ENCODE data around the gene ALAS1. TPM values are rescaled to one million over a fixed set of nuclear protein-coding genes. Genes with fewer than 3 reads are reported as not detected.

The ALAS1 gene
- total and polyA plus RNA-seq, 9 of the 15 experiments (the other 6 are each of a cell fraction or from before 2014, with no cell fraction given): 21.4 to 49.5 (median 34.4) TPM

- in situ Hi-C loops (cut with MboI): no loop called here
- POLR2A ChIA-PET: interaction anchor here (0.6 to 1.9 kb wide), 6 partner anchors 8 to 15 kb away, joined by 3 to 5 read pairs (median 3); no protein-coding TSS in a partner anchor
- FAIRE-seq: no peak
Measured at GRCh38 chr3:52162250-52162872, 35.6 kb upstream of the ALAS1 start.

DNA sequence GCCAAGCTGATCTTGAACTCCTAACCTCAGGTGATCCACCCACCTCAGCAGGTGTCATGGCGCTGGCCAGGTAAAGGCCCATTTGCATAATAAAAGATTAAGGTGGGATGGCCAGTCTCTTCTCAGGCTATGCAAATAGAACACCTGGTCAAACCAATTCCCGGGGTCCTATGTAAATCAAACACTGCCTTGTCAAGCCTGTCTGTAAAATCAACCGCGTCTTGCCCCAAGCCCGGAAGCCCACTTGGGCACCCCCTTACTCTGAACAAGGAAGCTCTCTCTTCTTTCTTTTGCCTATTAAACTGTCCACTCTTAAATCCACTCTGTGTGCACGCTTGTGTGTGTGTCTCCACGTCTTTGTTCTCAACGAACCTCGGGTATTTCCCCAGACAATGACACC, 30.7 kb upstream of the ALAS1 start:
- Histone ChIP-seq H3K4me1 (replicated peaks in 1 of 2; ENCODE audit: control insufficient read depth in 2 of 2, insufficient read depth in 2 of 2, low read length in 2 of 2) (peaks cover 8% of the 10 kb centered on the region in 2 experiments; a peak in 4 of 5 replicates), H3K9me3 (replicated peaks; ENCODE audit: control insufficient read depth, insufficient read depth, low read depth, low read length) (no peaks in the 10 kb centered on the region), H3K27ac (ENCODE audit: extremely low read depth, low read depth, low read length) (no peak overlapping the region), H3K27me3 (ENCODE audit: control insufficient read depth in 2 of 2, insufficient read depth in 2 of 2, low read length in 2 of 2) (no peaks in the 10 kb centered on the region), H3K4me3 (no peak overlapping the region), H2AFZ (ENCODE audit: low read depth, low read length) (0 out of 2 replicates have a peak overlapping the region, but pooled peaks have one; percentile 51), H3K36me3 (ENCODE audit: control insufficient read depth, insufficient read depth, low read length) (no peaks in the 10 kb centered on the region), H3K9ac (ENCODE audit: insufficient read depth in 1 of 2, low read depth in 2 of 2, low read length in 2 of 2) (no peak overlapping the region), H4K20me1 (replicated peaks; ENCODE audit: control insufficient read depth, insufficient read depth, low read length) (no peaks in the 10 kb centered on the region), H3K9me1 (ENCODE audit: control insufficient read depth, insufficient read depth, low read length) (no peaks in the 10 kb centered on the region), H3K4me2 (ENCODE audit: insufficient read depth, low read length) (no peak overlapping the region), H3K79me2 (ENCODE audit: control insufficient read depth, insufficient read depth, low read length) (no peaks in the 10 kb centered on the region)
- WGBS (ENCODE audit: insufficient coverage, low coverage, missing lambda C conversion rate): 32% methylated on average over 8 of the region's 9 CpGs
- no peak for ATAC-seq
- intact Hi-C loops (cut with micrococcal nuclease) (no loop called here), in situ Hi-C loops (cut with MboI) (no loop called here)
- BruUV-seq (replicated peaks): no TSS peak
- no peak for TF ChIP-seq GMEB1 (CRISPR knock-in tag; IDR thresholded peaks at IDR 0.05)
- TF ChIP-seq ZNF668 (CRISPR knock-in tag; IDR thresholded peaks at IDR 0.05): no peak
- no peak for TF ChIP-seq ZNF830 (CRISPR knock-in tag; IDR thresholded peaks at IDR 0.05)
- no peak for TF ChIP-seq ZNF436 (CRISPR knock-in tag; IDR thresholded peaks at IDR 0.05)
- TF ChIP-seq, protein P1, sequence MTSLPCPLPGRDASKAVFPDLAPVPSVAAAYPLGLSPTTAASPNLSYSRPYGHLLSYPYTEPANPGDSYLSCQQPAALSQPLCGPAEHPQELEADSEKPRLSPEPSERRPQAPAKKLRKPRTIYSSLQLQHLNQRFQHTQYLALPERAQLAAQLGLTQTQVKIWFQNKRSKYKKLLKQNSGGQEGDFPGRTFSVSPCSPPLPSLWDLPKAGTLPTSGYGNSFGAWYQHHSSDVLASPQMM (CRISPR knock-in tag; IDR thresholded peaks at IDR 0.05): no peak
- TF ChIP-seq ARID2 (IDR thresholded peaks at IDR 0.05): no peak
- no peak for TF ChIP-seq NBN (IDR thresholded peaks at IDR 0.05; ENCODE audit: low read depth)
- DNase-seq (ENCODE audit: extremely low read depth in 1 of 4, low spot score in 3 of 4): no peak
- ChIA-PET POLR2A (interaction anchor here (1.4 kb wide), 1 partner anchor 12 kb away, joined by 3 read pairs; no protein-coding TSS in a partner anchor), CTCF (ENCODE audit: low intra/inter-chr PET ratio) (no interaction called here)
- no peak for FAIRE-seq

More at GRCh38 chr3:52162250-52162872, 35.6 kb upstream of the ALAS1 start:
- Histone ChIP-seq H3K36me3 (ENCODE audit: control insufficient read depth, insufficient read depth, low read length) (no peaks in the 10 kb centered on the region), H3K9me3 (replicated peaks; ENCODE audit: control insufficient read depth, insufficient read depth, low read depth, low read length) (no peaks in the 10 kb centered on the region), H3K79me2 (ENCODE audit: control insufficient read depth, insufficient read depth, low read length) (no peaks in the 10 kb centered on the region), H2AFZ (ENCODE audit: low read depth, low read length) (no peak overlapping the region), H3K27ac (ENCODE audit: extremely low read depth, low read depth, low read length) (no peak overlapping the region), H3K4me3 (no peak overlapping the region), H3K4me1 (replicated peaks in 1 of 2; ENCODE audit: control insufficient read depth in 2 of 2, insufficient read depth in 2 of 2, low read length in 2 of 2) (peaks cover 0 to 7% of the 10 kb centered on the region in 2 experiments; a peak in 2 of 5 replicates), H3K27me3 (ENCODE audit: control insufficient read depth in 2 of 2, insufficient read depth in 2 of 2, low read length in 2 of 2) (no peaks in the 10 kb centered on the region), H4K20me1 (replicated peaks; ENCODE audit: control insufficient read depth, insufficient read depth, low read length) (no peaks in the 10 kb centered on the region), H3K9me1 (ENCODE audit: control insufficient read depth, insufficient read depth, low read length) (no peaks in the 10 kb centered on the region), H3K4me2 (ENCODE audit: insufficient read depth, low read length) (no peak overlapping the region), H3K9ac (ENCODE audit: insufficient read depth in 1 of 2, low read depth in 2 of 2, low read length in 2 of 2) (peak overlapping the region in 1 of 2 experiments; percentile 64; a peak in 1 of 4 replicates)
- TF ChIP-seq NBN (IDR thresholded peaks at IDR 0.05; ENCODE audit: low read depth) (no peak), KLF1 (tag; IDR thresholded peaks at IDR 0.05) (no peak), TGIF2 (CRISPR knock-in tag; IDR thresholded peaks at IDR 0.05) (no peak), TBP (optimal IDR thresholded peaks at IDR 0.05; ENCODE audit: low read depth, low read length) (no peak), ZNF75A (CRISPR knock-in tag; IDR thresholded peaks at IDR 0.05) (no peak), BMI1 (IDR thresholded peaks at IDR 0.05; ENCODE audit: low read length) (no peak), CHD4 (IDR thresholded peaks at IDR 0.05; ENCODE audit: insufficient read depth, insufficient replicate concordance, low read depth, low read length, poor library complexity, severe bottlenecking) (no peak), NFXL1 (CRISPR knock-in tag; IDR thresholded peaks at IDR 0.05) (no peak), SMARCB1 (IDR thresholded peaks at IDR 0.05; ENCODE audit: insufficient read length, low read depth) (no peak)
- 79% methylated on average over 6 of the region's 7 CpGs for WGBS (ENCODE audit: insufficient coverage, low coverage, missing lambda C conversion rate)
- CTCF ChIA-PET (ENCODE audit: low intra/inter-chr PET ratio): no interaction called here
- intact Hi-C loops (cut with micrococcal nuclease): no loop called here
- BruUV-seq (replicated peaks): no TSS peak
- DNase-seq (ENCODE audit: extremely low read depth in 1 of 4, low spot score in 3 of 4) (no peak), ATAC-seq (peak; percentile 42; the same call in 2 of the 3 replicates)

All from K562 (cell line).